ENCODE data around the gene PHYKPL.

The PHYKPL gene

GRCh38 chr5:178204935-178205748 is 27.5 kb downstream of the PHYKPL start:
- H3K36me3 Mint-ChIP-seq (ENCODE audit: low read depth), result peaks cover 51% of the 10 kb centered on the region
- TF ChIP-seq, protein P1, sequence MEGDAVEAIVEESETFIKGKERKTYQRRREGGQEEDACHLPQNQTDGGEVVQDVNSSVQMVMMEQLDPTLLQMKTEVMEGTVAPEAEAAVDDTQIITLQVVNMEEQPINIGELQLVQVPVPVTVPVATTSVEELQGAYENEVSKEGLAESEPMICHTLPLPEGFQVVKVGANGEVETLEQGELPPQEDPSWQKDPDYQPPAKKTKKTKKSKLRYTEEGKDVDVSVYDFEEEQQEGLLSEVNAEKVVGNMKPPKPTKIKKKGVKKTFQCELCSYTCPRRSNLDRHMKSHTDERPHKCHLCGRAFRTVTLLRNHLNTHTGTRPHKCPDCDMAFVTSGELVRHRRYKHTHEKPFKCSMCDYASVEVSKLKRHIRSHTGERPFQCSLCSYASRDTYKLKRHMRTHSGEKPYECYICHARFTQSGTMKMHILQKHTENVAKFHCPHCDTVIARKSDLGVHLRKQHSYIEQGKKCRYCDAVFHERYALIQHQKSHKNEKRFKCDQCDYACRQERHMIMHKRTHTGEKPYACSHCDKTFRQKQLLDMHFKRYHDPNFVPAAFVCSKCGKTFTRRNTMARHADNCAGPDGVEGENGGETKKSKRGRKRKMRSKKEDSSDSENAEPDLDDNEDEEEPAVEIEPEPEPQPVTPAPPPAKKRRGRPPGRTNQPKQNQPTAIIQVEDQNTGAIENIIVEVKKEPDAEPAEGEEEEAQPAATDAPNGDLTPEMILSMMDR (IDR thresholded peaks at IDR 0.05; ENCODE audit: unreplicated experiment in 3 of 3), result no peak
- H3K4me1 Mint-ChIP-seq, result peaks cover 35% of the 10 kb centered on the region
- no peaks in the 10 kb centered on the region for H3K9me3 Mint-ChIP-seq
- peak overlapping the region; percentile 54 to 71 (median 59) for H3K27ac Mint-ChIP-seq
- H3K27me3 Mint-ChIP-seq (ENCODE audit: low read depth), result peaks cover 3% of the 10 kb centered on the region
- H3K4me3 Mint-ChIP-seq, result peak overlapping the region; percentile 83 to 100 (median 100)

GRCh38 chr5:178204182-178204934 is 28.2 kb downstream of the PHYKPL start, which contains the start of gene HNRNPAB:
Gene HNRNPAB (plus strand): TSS chr5:178204533. CDS start chr5:178204838, 305 bp downstream.
- peaks cover 38% of the 10 kb centered on the region for H3K4me1 Mint-ChIP-seq
- H3K27me3 Mint-ChIP-seq (ENCODE audit: low read depth), result peaks cover 3% of the 10 kb centered on the region
- H3K36me3 Mint-ChIP-seq (ENCODE audit: low read depth), result peaks cover 43% of the 10 kb centered on the region
- H3K27ac Mint-ChIP-seq, result peak within 1 kb of the TSS; percentile 92 to 99 (median 98)
- H3K4me3 Mint-ChIP-seq, result peak within 1 kb of the TSS; percentile 100
- TF ChIP-seq, protein P1 (IDR thresholded peaks at IDR 0.05; ENCODE audit: unreplicated experiment in 3 of 3), result no peak
- H3K9me3 Mint-ChIP-seq, result no peaks in the 10 kb centered on the region

- peaks cover 37% of the 10 kb centered on the region for H3K36me3 Mint-ChIP-seq (ENCODE audit: low read depth)
- H3K4me3 Mint-ChIP-seq, result peak overlapping the region; percentile 100
- H3K27ac Mint-ChIP-seq, result peak overlapping the region; percentile 92 to 99 (median 98)
- TF ChIP-seq, protein P1 (IDR thresholded peaks at IDR 0.05; ENCODE audit: unreplicated experiment in 3 of 3), result no peak
- peaks cover 38% of the 10 kb centered on the region for H3K4me1 Mint-ChIP-seq
- peaks cover 3% of the 10 kb centered on the region for H3K27me3 Mint-ChIP-seq (ENCODE audit: low read depth)
- H3K9me3 Mint-ChIP-seq, result no peaks in the 10 kb centered on the region
Measured at GRCh38 chr5:178203670-178204181, 28.9 kb downstream of the PHYKPL start.

DNA sequence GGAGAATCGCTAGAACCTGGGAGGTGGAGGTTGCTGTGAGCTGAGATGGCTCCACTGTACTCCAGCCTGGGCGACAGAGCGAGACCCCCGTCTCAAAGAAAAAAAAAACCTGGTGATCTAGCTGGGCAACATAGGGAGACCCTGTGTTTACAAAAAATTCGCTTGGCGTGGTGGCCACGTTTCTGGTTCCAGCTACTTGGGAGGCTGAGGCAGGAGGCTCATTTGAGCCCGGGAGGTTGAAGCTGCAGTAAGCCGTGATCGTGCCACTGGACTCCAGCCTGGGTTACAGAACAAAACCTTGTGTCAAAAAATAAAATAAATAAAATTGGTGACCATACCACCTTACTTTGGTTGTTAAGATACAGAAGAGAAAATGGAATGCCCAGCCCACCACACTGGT is 30.1 kb downstream of the PHYKPL start:
- peaks cover 26% of the 10 kb centered on the region for H3K36me3 Mint-ChIP-seq (ENCODE audit: low read depth)
- H3K27ac Mint-ChIP-seq, result no peak overlapping the region
- TF ChIP-seq, protein P1 (IDR thresholded peaks at IDR 0.05; ENCODE audit: unreplicated experiment in 3 of 3), result no peak
- H3K4me3 Mint-ChIP-seq, result peak overlapping the region; percentile 75 to 81 (median 75)
- H3K27me3 Mint-ChIP-seq (ENCODE audit: low read depth), result peaks cover 3% of the 10 kb centered on the region
- H3K9me3 Mint-ChIP-seq, result no peaks in the 10 kb centered on the region
- peaks cover 31% of the 10 kb centered on the region for H3K4me1 Mint-ChIP-seq

GRCh38 chr5:178201927-178202235 is 30.7 kb downstream of the PHYKPL start:
- H3K4me1 Mint-ChIP-seq, result peaks cover 25% of the 10 kb centered on the region
- TF ChIP-seq, protein P1 (IDR thresholded peaks at IDR 0.05; ENCODE audit: unreplicated experiment in 3 of 3), result no peak
- H3K36me3 Mint-ChIP-seq (ENCODE audit: low read depth), result peaks cover 19% of the 10 kb centered on the region
- peak overlapping the region in 1 of 3 experiments; percentile 74 for H3K27ac Mint-ChIP-seq
- H3K27me3 Mint-ChIP-seq (ENCODE audit: low read depth), result peaks cover 6% of the 10 kb centered on the region
- no peaks in the 10 kb centered on the region for H3K9me3 Mint-ChIP-seq
- H3K4me3 Mint-ChIP-seq, result peak overlapping the region; percentile 33 to 78 (median 73)
